HG03064 (cell line): ENCODE results near the gene TPR.

ENCODE experiments used
- ATAC-seq: cut with Tn5 transposase; IDR thresholded peaks from one replicate; pipeline ENCODE4 v1.9.1; 2021; ENCODE audit warnings: low read depth; ENCODE audit not compliant: unreplicated experiment

TPR gene

GRCh38 chr1:186330758-186331157, 44.3 kb downstream of the TPR start:
- no peak for ATAC-seq

- ATAC-seq, result no peak
These were observed 47.7 kb downstream of the TPR start for GRCh38 chr1:186327331-186327730.

- no peak for ATAC-seq
These were observed 49.0 kb downstream of the TPR start for GRCh38 chr1:186326009-186326408.

- ATAC-seq, result no peak
These were observed 49.8 kb downstream of the TPR start for GRCh38 chr1:186325239-186325638.

GRCh38 chr1:186323865-186324264, 51.2 kb downstream of the TPR start:
- ATAC-seq, result no peak

GRCh38 chr1:186315570-186315969, 59.5 kb downstream of the TPR start:
- ATAC-seq, result no peak

- no peak for ATAC-seq
These were observed 63.5 kb downstream of the TPR start for GRCh38 chr1:186311375-186312051.

- ATAC-seq, result no peak
These were observed 64.7 kb downstream of the TPR start for GRCh38 chr1:186310307-186310706.

- ATAC-seq, result no peak
These were observed 66.6 kb downstream of the TPR start for GRCh38 chr1:186308264-186309060.

GRCh38 chr1:186307445-186307844, 67.6 kb downstream of the TPR start:
- no peak for ATAC-seq

- ATAC-seq, result no peak
These were observed 68.5 kb downstream of the TPR start for GRCh38 chr1:186306533-186306932.

GRCh38 chr1:186304982-186305949, 69.8 kb downstream of the TPR start:
- ATAC-seq, result peak; percentile 64

GRCh38 chr1:186303911-186304310, 71.1 kb downstream of the TPR start:
- ATAC-seq, result no peak

- ATAC-seq, result no peak
These were observed 72.6 kb downstream of the TPR start for GRCh38 chr1:186302381-186302920.

- ATAC-seq, result no peak
These were observed 73.6 kb downstream of the TPR start for GRCh38 chr1:186301448-186301847.

- no peak for ATAC-seq
These were observed 75.0 kb downstream of the TPR start for GRCh38 chr1:186300056-186300455.

GRCh38 chr1:186299570-186299969, 75.5 kb downstream of the TPR start:
- ATAC-seq, result no peak

- no peak for ATAC-seq
These were observed 76.2 kb downstream of the TPR start for GRCh38 chr1:186298851-186299250.

- no peak for ATAC-seq
These were observed 77.5 kb downstream of the TPR start for GRCh38 chr1:186297439-186298045.

GRCh38 chr1:186295980-186296379, 79.1 kb downstream of the TPR start, which contains the start of gene PRG4:
Gene PRG4 (plus strand): TSS chr1:186296279.
- no peak for ATAC-seq
